Testis (tissue), 3 donors: ENCODE results near the gene ATXN7L1. TPM values are rescaled to one million over a fixed set of nuclear protein-coding genes. Genes with fewer than 3 reads are reported as not detected.

Source experiments
- DNase-seq: peaks from one replicate; pipeline ENCODE4 v3.0.0-alpha.2; 2019
- H3K27ac ChIP-seq, 2 donors: fragments of 200-600 bp; sonication (generic); one replicate each; pipeline ENCODE4 v1.5.1; 2019
- H3K27me3 ChIP-seq: fragments of 200-600 bp; sonication (generic); one replicate; pipeline ENCODE4 v1.5.1; 2019
- H3K36me3 ChIP-seq: fragments of 200-600 bp; sonication (generic); one replicate; pipeline ENCODE4 v1.5.1; 2017; ENCODE audit warnings: low read depth; ENCODE audit errors: missing control alignments
- H3K4me1 ChIP-seq: fragments of 200-600 bp; sonication (generic); one replicate; pipeline ENCODE4 v1.5.1; 2019
- H3K4me3 ChIP-seq, 2 donors: fragments of 200-600 bp; sonication (generic); one replicate each; pipeline ENCODE4 v1.5.1; 2017 to 2019
- H3K9me3 ChIP-seq: fragments of 200-600 bp; sonication (generic); one replicate; pipeline ENCODE4 v1.5.1; 2017
- POLR2A ChIP-seq: fragments of 450-650 bp; IDR thresholded peaks from one replicate; pipeline ENCODE4 v1.6.1; 2017; ENCODE audit warnings: antibody characterized with exemption, mild to moderate bottlenecking, moderate library complexity
- WGBS, 2 donors: methylation state at CpG; one replicate each; pipeline ENCODE4 v1.1.5; 2018; 5-methylcytosine and 5-hydroxymethylcytosine counted together
- intact Hi-C: fragments of 100-400 bp; cut with DNase I; formaldehyde crosslinking; loops from one replicate; pipeline ENCODE4 v1.15.1; 2023; ENCODE audit warnings: low total_unique reads
- polyA plus RNA-seq: library from polyadenylated mRNA; stranded (reverse); fragments of 350-450 nt; fragmentation: Illumina TruSeq; extraction: RNeasy Lipid Tissue Mini Kit (QIAGEN cat#74804); gene quantifications from one replicate; pipeline ENCODE4 v1.2.3, GENCODE V29; 2014; ENCODE audit warnings: low read depth, low replicate concordance; ENCODE audit not compliant: insufficient read depth
- total RNA-seq, 2 donors: library from RNA; depleted of rRNA; stranded (reverse); fragments of >200 nt; gene quantifications; one replicate each; pipeline ENCODE4 v1.2.3, GENCODE V29; 2016
- TF ChIP-seq, protein P1 (sequence below), 3 experiments: fragments of 450-650 bp in 2 of 3; fragments of 200-600 bp in 1 of 3; sonication (generic) in 1 of 3; IDR thresholded peaks; one replicate each; pipeline ENCODE4 v1.5.1; 2016 to 2019; ENCODE audit warnings: antibody characterized with exemption in 3 of 3, mild to moderate bottlenecking in 2 of 3, moderate library complexity in 1 of 3

Gene ATXN7L1
- total and polyA plus RNA-seq, 3 donors from 2014 or later: 35.7 to 61.7 (median 35.9) TPM

DNA sequence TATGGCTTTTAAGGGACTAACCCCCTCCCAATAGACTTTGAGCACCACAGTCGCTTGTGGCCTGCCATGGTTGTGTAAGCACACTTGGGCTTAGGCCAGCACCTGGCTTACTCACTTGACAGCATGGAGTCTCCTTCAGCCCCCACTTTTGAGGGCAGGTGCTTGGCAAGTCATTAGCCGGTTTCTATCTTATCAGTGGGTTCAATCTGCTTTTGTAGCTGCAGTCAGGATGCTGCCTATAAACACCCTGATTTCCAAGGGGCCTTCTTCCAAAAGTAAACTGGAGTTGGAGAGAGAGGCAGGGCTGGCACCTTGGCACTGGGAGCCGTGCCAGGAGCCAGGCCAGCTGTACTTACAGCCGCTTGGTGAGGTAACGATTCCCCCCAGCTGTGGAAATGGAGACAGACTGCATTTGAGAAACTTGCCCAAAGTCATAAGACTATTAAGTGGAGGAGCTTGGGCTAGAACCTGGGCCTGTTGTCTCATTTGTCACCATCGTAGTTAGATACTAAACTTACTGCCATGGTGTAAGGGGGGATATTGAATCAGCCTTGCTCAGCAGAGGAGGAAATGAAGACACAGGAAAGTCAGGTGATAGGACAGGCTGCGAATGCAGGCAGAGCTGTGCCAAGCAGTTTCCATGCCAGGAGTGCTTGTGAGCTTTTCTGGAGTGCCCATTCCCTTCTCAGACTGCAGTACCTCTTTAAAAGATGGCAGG lies 202.9 kb downstream of the ATXN7L1 start:
- no peaks in the 10 kb centered on the region for H3K27me3 ChIP-seq
- H3K4me1 ChIP-seq: peaks cover 3% of the 10 kb centered on the region
- no peak overlapping the region for H3K27ac ChIP-seq
- no peak overlapping the region for H3K4me3 ChIP-seq
- DNase-seq: no peak
- H3K9me3 ChIP-seq: no peaks in the 10 kb centered on the region
- intact Hi-C loops: no loop called here
- no peaks in the 10 kb centered on the region for H3K36me3 ChIP-seq
- WGBS, 2 donors: 75 to 78% methylated on average over 7 of the region's 7 CpGs
- TF ChIP-seq, protein P1, sequence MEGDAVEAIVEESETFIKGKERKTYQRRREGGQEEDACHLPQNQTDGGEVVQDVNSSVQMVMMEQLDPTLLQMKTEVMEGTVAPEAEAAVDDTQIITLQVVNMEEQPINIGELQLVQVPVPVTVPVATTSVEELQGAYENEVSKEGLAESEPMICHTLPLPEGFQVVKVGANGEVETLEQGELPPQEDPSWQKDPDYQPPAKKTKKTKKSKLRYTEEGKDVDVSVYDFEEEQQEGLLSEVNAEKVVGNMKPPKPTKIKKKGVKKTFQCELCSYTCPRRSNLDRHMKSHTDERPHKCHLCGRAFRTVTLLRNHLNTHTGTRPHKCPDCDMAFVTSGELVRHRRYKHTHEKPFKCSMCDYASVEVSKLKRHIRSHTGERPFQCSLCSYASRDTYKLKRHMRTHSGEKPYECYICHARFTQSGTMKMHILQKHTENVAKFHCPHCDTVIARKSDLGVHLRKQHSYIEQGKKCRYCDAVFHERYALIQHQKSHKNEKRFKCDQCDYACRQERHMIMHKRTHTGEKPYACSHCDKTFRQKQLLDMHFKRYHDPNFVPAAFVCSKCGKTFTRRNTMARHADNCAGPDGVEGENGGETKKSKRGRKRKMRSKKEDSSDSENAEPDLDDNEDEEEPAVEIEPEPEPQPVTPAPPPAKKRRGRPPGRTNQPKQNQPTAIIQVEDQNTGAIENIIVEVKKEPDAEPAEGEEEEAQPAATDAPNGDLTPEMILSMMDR (IDR thresholded peaks at IDR 0.05): no peak
- no peak for TF ChIP-seq POLR2A

DNA sequence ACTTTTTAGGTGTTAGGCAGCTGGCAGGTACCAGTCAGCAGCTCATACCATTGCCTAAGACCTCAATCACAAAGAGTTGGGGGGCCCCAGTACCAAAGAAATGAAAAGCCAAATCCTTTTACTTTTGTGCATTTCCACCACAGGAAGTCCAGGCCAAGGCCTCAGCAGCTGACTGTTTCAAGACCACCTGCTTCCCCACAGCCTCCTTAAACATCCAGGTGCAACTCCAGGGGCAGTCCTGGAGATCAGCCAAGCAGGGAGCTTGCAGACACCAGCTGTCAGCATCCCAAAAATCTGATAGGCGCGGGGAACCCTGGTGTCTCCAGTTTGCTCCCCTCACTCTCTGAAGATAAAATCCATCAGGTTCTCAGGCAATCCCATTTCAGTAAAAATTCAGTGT lies 203.6 kb downstream of the ATXN7L1 start:
- intact Hi-C loops: no loop called here
- Histone ChIP-seq H3K27ac (no peak overlapping the region), H3K4me1 (no peaks in the 10 kb centered on the region), H3K4me3 (no peak overlapping the region), H3K36me3 (no peaks in the 10 kb centered on the region), H3K9me3 (no peaks in the 10 kb centered on the region), H3K27me3 (no peaks in the 10 kb centered on the region)
- WGBS, 2 donors: 75 to 86% methylated on average over 2 of the region's 2 CpGs
- TF ChIP-seq, protein P1 (IDR thresholded peaks at IDR 0.05): no peak
- TF ChIP-seq POLR2A: no peak
- DNase-seq: no peak

DNA sequence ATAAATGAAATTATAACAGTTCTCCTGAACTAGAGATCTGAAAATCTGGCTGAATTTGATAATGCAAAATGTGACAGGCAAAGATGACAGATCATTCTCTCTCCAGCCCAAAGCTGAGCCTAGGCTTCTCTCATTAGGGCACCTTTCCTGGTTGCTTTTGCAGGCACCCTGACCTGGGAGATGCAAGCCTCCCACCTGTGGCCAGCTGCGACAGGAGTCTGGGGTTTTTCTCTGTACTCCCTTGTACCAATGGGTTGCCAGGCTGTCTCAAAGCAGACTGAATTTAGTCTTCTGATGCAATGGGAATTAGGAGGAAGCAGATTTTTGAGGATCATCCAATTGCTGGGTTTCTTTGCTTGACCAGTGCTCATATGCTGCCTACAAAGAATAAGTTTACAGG lies 210.1 kb downstream of the ATXN7L1 start:
- Histone ChIP-seq H3K27ac (no peak overlapping the region), H3K36me3 (no peaks in the 10 kb centered on the region), H3K9me3 (no peaks in the 10 kb centered on the region), H3K4me3 (no peak overlapping the region), H3K27me3 (no peaks in the 10 kb centered on the region), H3K4me1 (no peaks in the 10 kb centered on the region)
- intact Hi-C loops: no loop called here
- DNase-seq: no peak
- 78 to 94% methylated on average over 1 of the region's 1 CpG for WGBS, 2 donors
- TF ChIP-seq, protein P1 (IDR thresholded peaks at IDR 0.05): no peak
- TF ChIP-seq POLR2A: no peak

DNA sequence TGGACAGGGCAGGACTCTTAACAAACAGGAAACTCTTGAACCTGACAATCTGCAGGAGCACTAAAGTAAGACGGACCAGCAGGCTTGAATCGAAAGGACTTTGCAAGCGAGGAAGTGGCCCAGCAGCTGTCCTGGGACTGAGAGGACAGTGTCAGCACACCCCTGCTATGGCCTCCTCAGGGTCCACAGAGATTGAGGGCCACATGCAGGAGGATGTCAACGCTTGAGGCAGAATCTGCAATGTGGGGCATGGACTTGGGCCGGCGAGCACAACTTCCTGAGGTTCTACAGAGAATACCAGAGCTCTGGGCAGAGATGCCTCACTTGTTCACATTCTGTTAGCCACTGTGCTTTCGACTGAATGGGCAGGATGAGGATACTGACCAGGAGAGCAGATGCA lies 210.7 kb downstream of the ATXN7L1 start:
- no peaks in the 10 kb centered on the region for H3K4me1 ChIP-seq
- intact Hi-C loops: no loop called here
- WGBS, 2 donors: 83 to 90% methylated on average over 7 of the region's 7 CpGs

More for the DNA sequence above, 210.7 kb downstream of the ATXN7L1 start:
- Histone ChIP-seq H3K27me3 (no peaks in the 10 kb centered on the region), H3K27ac (no peak overlapping the region), H3K4me3 (no peak overlapping the region), H3K9me3 (no peaks in the 10 kb centered on the region), H3K36me3 (no peaks in the 10 kb centered on the region)
- TF ChIP-seq POLR2A: no peak
- TF ChIP-seq, protein P1 (IDR thresholded peaks at IDR 0.05): no peak
- DNase-seq: no peak
